GM18502 (cell line): ENCODE data around the gene MLIP.

Source experiments
- ATAC-seq: cut with Tn5 transposase; IDR thresholded peaks from one replicate; pipeline ENCODE4 v1.9.1; 2021; ENCODE audit warnings: mild to moderate bottlenecking; ENCODE audit not compliant: unreplicated experiment, poor library complexity

The MLIP gene

GRCh38 chr6:54096811-54097210, 14.4 kb upstream of the MLIP start:
- no peak for ATAC-seq

- ATAC-seq = no peak
Observed at GRCh38 chr6:54097753-54098152, 13.5 kb upstream of the MLIP start.

GRCh38 chr6:54098450-54099044, 12.7 kb upstream of the MLIP start:
- ATAC-seq = no peak

- no peak for ATAC-seq
Observed at GRCh38 chr6:54099225-54099624, 12.0 kb upstream of the MLIP start.

- peak; percentile 65 for ATAC-seq
Observed at GRCh38 chr6:54100411-54101006, 10.7 kb upstream of the MLIP start.

GRCh38 chr6:54102238-54102637, 9.0 kb upstream of the MLIP start:
- no peak for ATAC-seq

GRCh38 chr6:54103497-54103896, 7.7 kb upstream of the MLIP start:
- ATAC-seq = no peak

- ATAC-seq = no peak
Observed at GRCh38 chr6:54106727-54107126, 4.5 kb upstream of the MLIP start.

- ATAC-seq = no peak
Observed at GRCh38 chr6:54107470-54108090, 3.7 kb upstream of the MLIP start.

- no peak for ATAC-seq
Observed at GRCh38 chr6:54108271-54108670, 3.0 kb upstream of the MLIP start.

GRCh38 chr6:54109586-54109985, 1.7 kb upstream of the MLIP start:
- no peak for ATAC-seq

GRCh38 chr6:54112151-54112650, 958 bp downstream of the MLIP start:
- no peak for ATAC-seq

- ATAC-seq = no peak
Observed at GRCh38 chr6:54114991-54115390, 3.7 kb downstream of the MLIP start.

GRCh38 chr6:54115966-54116365, 4.7 kb downstream of the MLIP start:
- no peak for ATAC-seq

- ATAC-seq = no peak
Observed at GRCh38 chr6:54118117-54118516, 6.9 kb downstream of the MLIP start.

- ATAC-seq = no peak
Observed at GRCh38 chr6:54125493-54125892, 14.2 kb downstream of the MLIP start.

GRCh38 chr6:54130179-54130578, 18.9 kb downstream of the MLIP start:
- no peak for ATAC-seq

GRCh38 chr6:54132587-54132986, 21.3 kb downstream of the MLIP start:
- ATAC-seq = no peak

- no peak for ATAC-seq
Observed at GRCh38 chr6:54133186-54133585, 21.9 kb downstream of the MLIP start.

GRCh38 chr6:54134935-54135334, 23.7 kb downstream of the MLIP start:
- no peak for ATAC-seq

- ATAC-seq = no peak
Observed at GRCh38 chr6:54135665-54136369, 24.6 kb downstream of the MLIP start.
